Keratinocyte (primary cell): Measurements from ENCODE around the gene COQ4. TPM values are rescaled to one million over a fixed set of nuclear protein-coding genes. Genes with fewer than 3 reads are reported as not detected.

Source experiments
- DNase-seq: peaks from one replicate; pipeline ENCODE4 v3.0.0-alpha.2; 2011; ENCODE audit warnings: low read depth, missing footprints, low spot score
- FAIRE-seq: peaks from 2 replicates; lab custom pipeline; 2011; peaks lifted over from hg19 to GRCh38; lab: Jason Lieb, UNC
- H2AFZ ChIP-seq: 2 replicates; pipeline ENCODE4 v1.6.0; 2012; ENCODE audit warnings: low read length, control low read depth, inconsistent platforms; ENCODE audit not compliant: control insufficient read depth
- H3K27ac ChIP-seq: 2 replicates; pipeline ENCODE4 v1.5.1; 2011; ENCODE audit warnings: low read length; ENCODE audit not compliant: control insufficient read depth, insufficient read depth
- H3K27me3 ChIP-seq: 3 replicates; pipeline ENCODE4 v1.6.0; 2011; ENCODE audit warnings: low read length; ENCODE audit not compliant: control insufficient read depth, insufficient read depth; ENCODE audit errors: extremely low read depth
- H3K36me3 ChIP-seq, 2 experiments: 2 replicates in 1 of 2; 3 replicates in 1 of 2; pipeline ENCODE4 v1.5.1; 2011; ENCODE audit warnings: low read length in 2 of 2, mild to moderate bottlenecking in 1 of 2; ENCODE audit not compliant: control insufficient read depth in 2 of 2, insufficient read depth in 2 of 2; ENCODE audit errors: extremely low read depth in 1 of 2
- H3K4me1 ChIP-seq: 3 replicates; pipeline ENCODE4 v1.5.1; 2011; ENCODE audit warnings: low read length; ENCODE audit not compliant: control insufficient read depth, insufficient read depth; ENCODE audit errors: extremely low read depth
- H3K4me2 ChIP-seq: 3 replicates; pipeline ENCODE4 v1.6.0; 2011; ENCODE audit warnings: low read depth, low read length; ENCODE audit not compliant: control insufficient read depth, insufficient read depth; ENCODE audit errors: extremely low read depth
- H3K4me3 ChIP-seq, 3 experiments: fragments of 200-600 bp in 1 of 3; sonication (generic) in 1 of 3; 2 replicates in 2 of 3; 3 replicates in 1 of 3; pipeline ENCODE4 v1.5.1; 2011 to 2016; ENCODE audit warnings: low read length in 3 of 3, mild to moderate bottlenecking in 3 of 3, control low read depth in 2 of 3, inconsistent platforms in 1 of 3, low read depth in 1 of 3, mixed read lengths in 1 of 3, mixed run types in 1 of 3, moderate library complexity in 1 of 3; ENCODE audit not compliant: control insufficient read depth in 2 of 3, insufficient read depth in 2 of 3; ENCODE audit errors: extremely low read depth in 1 of 3
- H3K79me2 ChIP-seq: 2 replicates; pipeline ENCODE4 v1.6.0; 2012; ENCODE audit warnings: low read length; ENCODE audit not compliant: control insufficient read depth, insufficient read depth
- H3K9ac ChIP-seq: 3 replicates; pipeline ENCODE4 v1.6.0; 2011; ENCODE audit warnings: low read length; ENCODE audit not compliant: control insufficient read depth, insufficient read depth; ENCODE audit errors: extremely low read depth
- H3K9me1 ChIP-seq: 3 replicates; pipeline ENCODE4 v1.6.0; 2011; ENCODE audit warnings: low read length; ENCODE audit not compliant: control insufficient read depth, insufficient read depth; ENCODE audit errors: extremely low read depth
- H3K9me3 ChIP-seq: 2 replicates; pipeline ENCODE4 v1.5.1; 2012; ENCODE audit warnings: low read depth, low read length; ENCODE audit not compliant: control insufficient read depth
- H4K20me1 ChIP-seq: 3 replicates; pipeline ENCODE4 v1.6.0; 2011; ENCODE audit warnings: low read length; ENCODE audit not compliant: control insufficient read depth, insufficient read depth; ENCODE audit errors: extremely low read depth
- CTCF ChIP-seq, 3 experiments: IDR thresholded peaks in 1 of 3; conservative IDR thresholded peaks in 1 of 3; optimal IDR thresholded peaks in 1 of 3; 2 replicates in 2 of 3; 3 replicates in 1 of 3; pipeline versions ENCODE3 to v1.5.1; 2011; ENCODE audit warnings: low read length in 3 of 3, mild to moderate bottlenecking in 3 of 3, moderate library complexity in 2 of 3, control low read depth in 1 of 3, inconsistent platforms in 1 of 3; ENCODE audit not compliant: insufficient read depth in 2 of 3; ENCODE audit errors: extremely low read depth in 1 of 3
- EZH2 ChIP-seq: IDR thresholded peaks from one replicate; pipeline ENCODE4 v1.6.1; 2012; ENCODE audit warnings: inconsistent platforms, mild to moderate bottlenecking, low read length, moderate library complexity
- dilution Hi-C: fragments of 300-500 bp; cut with MboI; formaldehyde crosslinking; loops from one replicate; pipeline ENCODE4 v1.7.0; 2020; ENCODE audit warnings: low sequenced_read_pairs; ENCODE audit not compliant: extremely low pct_ligation_motif_present
- polyA plus RNA-seq, 5 experiments: library from polyadenylated mRNA; depleted of rRNA in 3 of 5; stranded (reverse) in 3 of 5; stranded (forward) in 1 of 5; unstranded in 1 of 5; fragments of >200 nt; gene quantifications; 1 replicate in 1 of 5; 2 replicates in 3 of 5; 3 replicates in 1 of 5; pipeline versions ENCODE4 v1.2.1 to v1.2.3, GENCODE V29; 2011 to 2012; ENCODE audit warnings: missing spikeins in 2 of 5, low read depth in 1 of 5, low replicate concordance in 1 of 5

Gene COQ4
- polyA plus RNA-seq, 1 donor (not counting 4 experiments of a cell fraction or from before 2014, with no cell fraction given) = 32.6 TPM

DNA sequence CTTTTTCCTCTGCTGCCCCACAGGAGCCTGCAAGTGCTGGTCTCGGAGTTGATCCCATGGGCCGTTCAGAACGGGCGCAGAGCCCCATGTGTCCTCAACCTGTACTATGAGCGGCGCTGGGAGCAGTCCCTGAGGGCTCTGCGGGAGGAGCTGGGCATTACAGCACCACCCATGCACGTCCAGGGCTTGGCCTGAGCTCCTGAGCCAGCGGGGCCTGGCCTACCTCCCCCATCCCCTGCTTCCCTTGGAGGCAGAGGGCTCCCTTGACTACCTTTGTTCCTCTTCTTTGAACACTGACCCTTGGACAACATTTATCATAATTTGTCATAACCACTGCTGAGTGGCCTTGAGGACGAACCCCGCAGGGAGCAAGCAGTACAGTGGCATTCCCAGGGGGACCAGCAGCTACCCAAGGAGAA, 10.8 kb downstream of the COQ4 start:
- Histone ChIP-seq H3K4me3 (no peak overlapping the region), H4K20me1 (no peaks in the 10 kb centered on the region), H3K79me2 (no peaks in the 10 kb centered on the region), H3K9me1 (no peaks in the 10 kb centered on the region), H3K9ac (no peak overlapping the region), H3K4me1 (peaks cover 10% of the 10 kb centered on the region), H3K9me3 (no peaks in the 10 kb centered on the region), H3K27ac (no peak overlapping the region), H3K36me3 (peaks cover 7 to 10% of the 10 kb centered on the region in 2 experiments), H3K27me3 (no peaks in the 10 kb centered on the region), H3K4me2 (no peak overlapping the region), H2AFZ (no peak overlapping the region)
- FAIRE-seq (no peak), DNase-seq (no peak)
- dilution Hi-C loops = no loop called here
- TF ChIP-seq CTCF (optimal IDR thresholded peaks at IDR 0.05 in 1 of 3, IDR thresholded peaks at IDR 0.05 in 1 of 3, conservative IDR thresholded peaks at IDR 0.05 in 1 of 3; ENCODE audit: extremely low read depth in 1 of 3, insufficient read depth in 2 of 3, low read length in 3 of 3) = no peak
- no peak for TF ChIP-seq EZH2

GRCh38 chr9:128335161-128335560, 12.5 kb downstream of the COQ4 start:
- peaks cover 3 to 10% of the 10 kb centered on the region in 2 experiments for H3K36me3 ChIP-seq
- no peak overlapping the region for H2AFZ ChIP-seq
- no peak for FAIRE-seq
- H3K9me1 ChIP-seq = no peaks in the 10 kb centered on the region
- H3K79me2 ChIP-seq = no peaks in the 10 kb centered on the region
- no peaks in the 10 kb centered on the region for H3K4me1 ChIP-seq
- TF ChIP-seq EZH2 (no peak), CTCF (optimal IDR thresholded peaks at IDR 0.05 in 1 of 3, IDR thresholded peaks at IDR 0.05 in 1 of 3, conservative IDR thresholded peaks at IDR 0.05 in 1 of 3; ENCODE audit: extremely low read depth in 1 of 3, insufficient read depth in 2 of 3, low read length in 3 of 3) (no peak)
- no peaks in the 10 kb centered on the region for H3K9me3 ChIP-seq
- dilution Hi-C loops = no loop called here
- H3K27me3 ChIP-seq = no peaks in the 10 kb centered on the region
- H3K4me3 ChIP-seq = no peak overlapping the region
- no peaks in the 10 kb centered on the region for H4K20me1 ChIP-seq
- no peak overlapping the region for H3K9ac ChIP-seq
- no peak overlapping the region for H3K4me2 ChIP-seq
- DNase-seq = no peak
- no peak overlapping the region for H3K27ac ChIP-seq
